GM12891 (cell line): ENCODE measurements around the gene MS4A4E.

Experiments used
- DNase-seq: peaks from one replicate; pipeline ENCODE4 v3.0.0; 2011; ENCODE audit warnings: low spot score; ENCODE audit not compliant: insufficient read length
- FAIRE-seq: peaks from 2 replicates; lab custom pipeline; 2011; peaks lifted over from hg19 to GRCh38; lab: Jason Lieb, UNC
- PAX5 ChIP-seq: IDR thresholded peaks from 2 replicates; pipeline ENCODE4 v1.6.1; 2011; ENCODE audit warnings: low read length, moderate library complexity, mild to moderate bottlenecking; ENCODE audit not compliant: insufficient read depth, severe bottlenecking
- POLR2A ChIP-seq: IDR thresholded peaks from 2 replicates; pipeline ENCODE4 v1.6.1; 2011; ENCODE audit warnings: low read depth, low read length, control low read depth
- POLR2AphosphoS5 ChIP-seq: IDR thresholded peaks from 2 replicates; pipeline ENCODE4 v1.6.1; 2011; ENCODE audit warnings: low read depth, low read length, control low read depth
- POU2F2 ChIP-seq: IDR thresholded peaks from 2 replicates; pipeline ENCODE4 v1.6.1; 2011; ENCODE audit warnings: low read depth, mild to moderate bottlenecking, control low read depth, low read length, moderate library complexity
- SPI1 ChIP-seq: IDR thresholded peaks from 2 replicates; pipeline ENCODE4 v1.6.1; 2011; ENCODE audit warnings: low read depth, low read length, control low read depth
- TAF1 ChIP-seq: IDR thresholded peaks from 2 replicates; pipeline ENCODE4 v1.6.1; 2011; ENCODE audit warnings: low read depth, low read length, control low read depth

MS4A4E gene

GRCh38 chr11:60222141-60222540, 20.8 kb downstream of the MS4A4E start:
- TF ChIP-seq POLR2AphosphoS5 (no peak), POU2F2 (no peak), SPI1 (no peak), TAF1 (no peak), PAX5 (no peak), POLR2A (no peak)
- FAIRE-seq (peak; percentile 33), DNase-seq (no peak)

GRCh38 chr11:60221692-60222091, 21.2 kb downstream of the MS4A4E start:
- no peak for DNase-seq
- no peak for TF ChIP-seq POLR2A
- FAIRE-seq: no peak

- TF ChIP-seq POLR2AphosphoS5 (no peak), POLR2A (no peak), TAF1 (no peak), SPI1 (no peak), PAX5 (no peak), POU2F2 (no peak)
- DNase-seq (no peak), FAIRE-seq (no peak)
These were observed 21.8 kb downstream of the MS4A4E start for GRCh38 chr11:60221181-60221580.

GRCh38 chr11:60214386-60214785, 28.6 kb downstream of the MS4A4E start:
- FAIRE-seq: no peak
- no peak for TF ChIP-seq POLR2AphosphoS5
- no peak for TF ChIP-seq POU2F2
- TF ChIP-seq POLR2A: no peak
- no peak for TF ChIP-seq SPI1
- no peak for TF ChIP-seq PAX5
- TF ChIP-seq TAF1: no peak
- no peak for DNase-seq

- TF ChIP-seq POU2F2 (no peak), SPI1 (no peak), POLR2A (no peak), POLR2AphosphoS5 (no peak), TAF1 (no peak), PAX5 (no peak)
- no peak for DNase-seq
- FAIRE-seq: no peak
These were observed 31.7 kb downstream of the MS4A4E start for GRCh38 chr11:60211206-60211605.

- FAIRE-seq (no peak), DNase-seq (no peak)
- TF ChIP-seq TAF1 (no peak), POLR2A (no peak), PAX5 (no peak), POU2F2 (no peak), POLR2AphosphoS5 (no peak), SPI1 (no peak)
These were observed 33.0 kb downstream of the MS4A4E start for GRCh38 chr11:60209977-60210376.

GRCh38 chr11:60208951-60209350, 34.0 kb downstream of the MS4A4E start:
- FAIRE-seq (no peak), DNase-seq (no peak)
- TF ChIP-seq POU2F2: no peak
- no peak for TF ChIP-seq POLR2AphosphoS5
- no peak for TF ChIP-seq TAF1
- no peak for TF ChIP-seq PAX5
- TF ChIP-seq POLR2A: no peak
- TF ChIP-seq SPI1: no peak

GRCh38 chr11:60208146-60208895, 34.6 kb downstream of the MS4A4E start:
- FAIRE-seq (no peak), DNase-seq (no peak)
- TF ChIP-seq PAX5: no peak
- TF ChIP-seq TAF1: no peak
- no peak for TF ChIP-seq SPI1
- no peak for TF ChIP-seq POLR2AphosphoS5
- no peak for TF ChIP-seq POU2F2
- TF ChIP-seq POLR2A: no peak

GRCh38 chr11:60206616-60207015, 36.3 kb downstream of the MS4A4E start:
- no peak for DNase-seq
- no peak for TF ChIP-seq POLR2AphosphoS5
- no peak for TF ChIP-seq SPI1
- no peak for TF ChIP-seq TAF1
- no peak for TF ChIP-seq POU2F2
- TF ChIP-seq PAX5: no peak
- no peak for TF ChIP-seq POLR2A
- peak; percentile 85 for FAIRE-seq
